ENCODE data around the gene CPA2.
"Not testable (repeated sequence)": the region's sequence is repeated elsewhere in the genome, so short reads cannot be mapped to it uniquely, and the experiment has no call there.

CPA2 gene

DNA sequence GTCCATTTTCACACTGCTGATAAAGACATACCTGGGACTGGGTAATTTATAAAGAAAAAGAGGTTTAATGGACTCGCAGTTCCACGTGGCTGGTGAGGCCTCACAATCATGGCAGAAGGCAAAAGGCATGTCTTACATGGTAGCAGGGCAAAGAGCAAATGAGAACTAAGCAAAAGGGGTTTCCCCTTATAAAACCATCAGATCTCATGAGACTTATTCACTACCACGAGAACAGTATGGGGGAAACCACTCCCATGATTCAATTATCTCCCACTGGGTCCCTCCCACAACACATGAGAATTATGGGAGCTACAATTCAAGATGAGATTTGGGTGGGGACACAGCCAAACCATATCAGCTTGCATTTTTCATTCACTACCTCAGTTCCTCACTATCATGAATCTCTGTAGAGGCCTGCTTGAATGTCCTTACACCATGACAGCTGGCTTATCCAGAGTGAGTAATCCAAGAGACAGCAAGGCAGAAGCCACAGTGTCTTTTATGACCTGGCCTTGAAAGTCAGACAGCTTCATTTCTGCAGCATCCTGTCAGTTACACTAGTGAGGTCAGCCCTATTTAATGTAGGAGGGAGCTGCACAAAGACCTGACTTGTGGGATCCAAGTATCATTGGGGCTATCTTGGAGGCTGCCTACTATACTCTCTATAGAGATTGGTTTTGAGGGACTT lies 55.0 kb downstream of the CPA2 start:
- not testable (repeated sequence) for DNase-seq

DNA sequence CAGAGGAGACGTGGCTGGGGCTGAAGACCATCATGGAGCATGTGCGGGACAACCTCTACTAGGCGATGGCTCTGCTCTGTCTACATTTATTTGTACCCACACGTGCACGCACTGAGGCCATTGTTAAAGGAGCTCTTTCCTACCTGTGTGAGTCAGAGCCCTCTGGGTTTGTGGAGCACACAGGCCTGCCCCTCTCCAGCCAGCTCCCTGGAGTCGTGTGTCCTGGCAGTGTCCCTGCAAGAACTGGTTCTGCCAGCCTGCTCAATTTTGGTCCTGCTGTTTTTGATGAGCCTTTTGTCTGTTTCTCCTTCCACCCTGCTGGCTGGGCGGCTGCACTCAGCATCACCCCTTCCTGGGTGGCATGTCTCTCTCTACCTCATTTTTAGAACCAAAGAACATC lies 56.0 kb downstream of the CPA2 start:
- no peak for DNase-seq

DNA sequence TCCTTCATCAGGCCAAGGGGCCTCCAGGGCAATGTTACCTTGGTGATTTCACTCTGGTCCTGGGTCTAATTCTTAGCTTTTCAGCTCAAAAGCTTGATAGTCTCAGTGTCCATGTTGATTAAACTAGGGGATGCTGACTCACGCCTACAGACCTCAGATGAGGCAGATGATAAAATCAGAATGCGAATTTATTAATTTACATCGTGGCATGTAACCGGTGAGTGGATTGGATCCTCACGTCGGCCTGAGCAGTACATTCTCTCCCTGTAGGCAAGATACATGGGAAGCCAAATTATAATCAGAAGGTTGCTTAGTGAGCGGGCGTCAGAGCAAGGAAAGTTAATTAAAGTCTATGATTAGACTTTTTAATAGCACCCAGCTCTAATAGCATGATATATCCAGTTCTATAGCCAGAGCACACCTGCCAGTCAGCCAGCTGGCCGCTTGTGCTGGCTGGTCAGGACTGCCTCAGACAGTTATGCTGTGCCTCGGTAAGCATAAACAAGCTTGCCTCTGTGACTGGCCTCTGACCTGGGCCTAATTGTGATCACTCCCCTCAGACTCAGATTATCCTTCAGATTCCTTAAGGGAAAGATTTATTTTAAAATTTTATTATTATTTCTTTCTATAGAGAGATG lies 57.8 kb downstream of the CPA2 start:
- no peak for DNase-seq

DNA sequence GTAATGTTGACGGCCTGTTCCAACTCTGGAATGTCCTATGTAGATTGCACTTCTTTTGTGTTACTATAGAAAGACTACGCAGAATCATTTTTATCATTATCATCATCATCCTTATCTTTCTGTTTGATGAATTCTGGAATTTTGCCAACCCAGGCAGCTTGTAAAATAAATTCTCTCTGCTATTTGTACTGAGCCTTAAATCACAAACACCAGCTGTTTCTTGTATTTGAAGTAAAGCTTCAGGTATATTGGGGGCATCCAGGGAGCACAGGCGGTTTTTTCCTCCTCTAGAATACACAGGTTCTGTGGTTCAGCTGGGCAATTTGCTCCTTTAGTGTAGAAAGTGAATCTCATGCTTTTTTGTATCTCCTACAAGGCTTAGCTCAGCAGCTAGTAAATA lies 63.0 kb downstream of the CPA2 start:
- DNase-seq, result no peak

DNA sequence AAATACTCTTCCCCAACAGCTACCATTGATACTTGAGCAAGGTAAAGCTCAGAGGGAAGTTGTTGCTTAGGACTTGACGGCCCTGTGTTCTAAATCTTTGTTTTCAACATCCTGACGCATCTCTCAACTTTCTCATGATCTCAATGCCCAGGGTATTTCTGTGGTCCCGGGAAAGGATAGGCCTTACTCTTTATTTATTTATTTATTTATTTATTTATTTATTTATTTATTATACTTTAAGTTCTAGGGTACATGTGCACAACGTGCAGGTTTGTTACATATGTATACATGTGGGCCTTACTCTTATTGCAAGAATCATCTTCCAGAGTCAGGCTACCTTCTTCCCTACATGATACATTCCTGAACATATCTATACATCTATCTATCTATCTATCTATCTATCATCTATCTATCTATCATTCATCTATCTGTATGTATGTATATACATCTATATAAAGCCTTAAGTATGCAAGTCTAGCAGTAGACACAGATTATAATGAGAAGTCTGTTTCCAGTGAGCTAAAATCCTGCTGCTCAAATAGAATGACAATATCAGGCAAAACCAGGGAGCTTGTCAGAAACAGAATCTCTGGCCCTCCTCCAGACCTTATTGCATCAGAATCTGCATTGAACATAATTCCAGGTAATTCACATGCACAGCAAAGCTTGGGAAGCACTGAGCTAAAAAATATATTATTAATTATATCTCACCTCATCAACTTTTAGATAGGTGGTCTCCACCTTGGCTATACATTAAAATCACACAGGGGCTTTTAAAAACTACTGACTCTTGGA lies 65.8 kb downstream of the CPA2 start:
- DNase-seq, result no peak

DNA sequence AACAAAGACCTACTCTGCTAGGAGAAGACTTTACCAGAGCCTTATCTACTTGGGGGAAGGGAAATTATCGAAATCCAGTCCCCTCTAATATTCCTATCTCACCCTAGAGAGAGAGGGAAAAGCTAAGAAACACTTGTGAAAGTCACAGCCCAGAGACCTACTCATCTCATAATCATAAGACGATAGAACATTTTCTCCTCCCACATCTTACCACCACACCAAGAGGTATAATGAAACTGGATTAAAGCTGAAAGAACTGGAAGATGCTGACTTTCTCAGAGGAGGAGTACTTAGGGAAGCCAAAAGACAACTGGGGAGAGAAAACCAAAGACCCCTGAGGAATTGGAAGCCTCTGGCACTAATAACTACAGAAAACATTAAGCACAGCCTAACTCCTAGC lies 67.2 kb downstream of the CPA2 start:
- no peak for DNase-seq

DNA sequence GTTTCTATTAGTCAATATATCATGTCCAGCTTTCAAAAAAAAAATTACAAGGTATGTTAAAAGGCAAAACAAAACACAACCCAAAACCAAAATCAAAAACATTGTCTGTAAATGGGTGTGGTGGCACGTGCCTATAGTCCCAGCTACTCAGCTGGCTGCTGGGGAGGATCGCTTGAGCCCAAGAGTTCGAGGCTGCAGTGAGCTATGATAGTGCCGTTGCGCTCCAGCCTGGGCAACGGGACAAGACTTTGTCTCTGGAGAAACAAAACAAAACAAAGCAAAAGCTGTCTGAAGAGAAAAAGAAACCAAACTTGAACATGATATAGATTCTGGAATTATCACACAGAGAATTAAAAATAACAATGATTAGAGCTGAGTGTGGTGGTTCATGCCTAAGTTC lies 67.6 kb downstream of the CPA2 start:
- no peak for DNase-seq

DNA sequence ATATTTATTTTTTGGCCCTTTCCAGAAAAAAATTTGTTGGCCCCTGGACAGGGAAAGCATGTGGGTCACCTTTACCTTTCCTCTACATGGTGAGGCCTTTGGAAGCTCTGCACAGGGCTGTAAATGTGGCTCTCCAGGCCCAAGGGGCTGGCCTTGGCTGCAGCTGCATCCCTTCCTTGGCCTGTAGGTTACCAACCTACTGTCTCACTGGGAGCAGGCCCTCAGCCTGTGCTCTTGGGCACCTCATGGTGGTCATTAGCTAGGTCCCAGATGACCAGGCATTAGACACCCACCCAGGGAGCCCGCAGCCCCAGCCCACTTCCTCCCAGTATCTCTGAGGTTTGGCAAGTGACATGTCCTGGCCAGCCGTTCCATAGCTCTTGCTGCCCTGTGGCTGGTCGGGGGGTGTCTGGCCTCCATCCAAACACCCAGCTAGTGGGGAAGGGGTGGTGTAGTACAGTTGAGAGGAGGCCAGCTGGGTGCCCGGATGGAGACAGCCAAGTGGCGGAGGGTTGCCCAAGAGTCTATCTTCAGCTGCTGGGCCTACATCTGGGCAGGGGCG lies 70.8 kb downstream of the CPA2 start:
- DNase-seq, result no peak

DNA sequence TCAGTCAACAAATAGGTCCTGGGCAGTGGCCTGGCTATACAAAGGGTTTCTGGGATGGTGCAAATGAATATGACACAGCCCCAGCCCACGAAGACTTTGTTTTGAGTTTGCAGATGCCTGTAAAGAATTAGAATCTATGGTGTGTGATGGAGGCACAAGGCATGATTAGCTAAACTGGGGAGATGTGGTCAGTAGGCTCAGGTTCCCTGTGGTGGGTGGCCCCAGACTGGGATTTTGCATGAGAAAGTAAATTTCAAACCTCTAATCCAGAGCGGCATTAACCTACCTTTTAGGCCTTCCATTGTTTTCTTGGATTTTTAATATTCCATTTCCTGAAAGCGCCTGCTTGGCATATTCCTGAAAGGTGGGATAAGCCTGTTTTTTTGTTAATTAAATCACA lies 71.6 kb downstream of the CPA2 start:
- DNase-seq, result no peak

Measured in stimulated activated CD4-positive, alpha-beta T cell treated with anti-CD3 and anti-CD28 coated beads, Interleukin-15, amount 100 ng/mL, for 24 hours (primary cell).